Measurements from ENCODE around the gene LCN10. TPM values are rescaled to one million over a fixed set of nuclear protein-coding genes. Genes with fewer than 3 reads are reported as not detected.

Gene LCN10
- total RNA-seq, 4 donors from 2014 or later, result 3.9 to 16.5 (median 9.9) TPM

GRCh38 chr9:136754626-136755301, 12.0 kb upstream of the LCN10 start:
- WGBS, 2 donors (ENCODE audit: low coverage in 1 of 2), result no CpG with 5 or more reads among the region's 24 CpGs
- H3K27ac ChIP-seq, result no peak overlapping the region
- H3K27me3 ChIP-seq, result peaks cover 15% of the 10 kb centered on the region
- H3K4me3 ChIP-seq, result no peak overlapping the region
- ATAC-seq, result no peak
- no peaks in the 10 kb centered on the region for H3K4me1 ChIP-seq
- H3K9me3 ChIP-seq, result peaks cover 0 to 18% (median 0%) of the 10 kb centered on the region in 3 donors
- H3K36me3 ChIP-seq, result no peaks in the 10 kb centered on the region
- TF ChIP-seq POLR2A (IDR thresholded peaks at IDR 0.05), result no peak
- no peak for TF ChIP-seq EP300 (IDR thresholded peaks at IDR 0.05)
- TF ChIP-seq CTCF (IDR thresholded peaks at IDR 0.05), result no peak
- no peak for TF ChIP-seq POLR2AphosphoS5 (IDR thresholded peaks at IDR 0.05)

- TF ChIP-seq EP300 (IDR thresholded peaks at IDR 0.05), result no peak
- no peak for TF ChIP-seq CTCF (IDR thresholded peaks at IDR 0.05)
- TF ChIP-seq POLR2AphosphoS5 (IDR thresholded peaks at IDR 0.05), result no peak
- no peak for TF ChIP-seq POLR2A (IDR thresholded peaks at IDR 0.05)
- Histone ChIP-seq H3K36me3 (no peaks in the 10 kb centered on the region), H3K9me3 (peaks cover 0 to 18% (median 0%) of the 10 kb centered on the region in 3 donors), H3K4me1 (no peaks in the 10 kb centered on the region), H3K4me3 (no peak overlapping the region), H3K27me3 (peaks cover 9% of the 10 kb centered on the region), H3K27ac (no peak overlapping the region)
- no CpG with 5 or more reads among the region's 17 CpGs for WGBS, 2 donors (ENCODE audit: low coverage in 1 of 2)
- ATAC-seq, result no peak
These were observed 11.4 kb upstream of the LCN10 start for GRCh38 chr9:136754059-136754572.

GRCh38 chr9:136753371-136754058, 10.8 kb upstream of the LCN10 start:
- Histone ChIP-seq H3K4me1 (no peaks in the 10 kb centered on the region), H3K36me3 (no peaks in the 10 kb centered on the region), H3K9me3 (peaks cover 0 to 18% (median 0%) of the 10 kb centered on the region in 3 donors), H3K4me3 (no peak overlapping the region), H3K27me3 (peaks cover 6% of the 10 kb centered on the region), H3K27ac (no peak overlapping the region)
- 92% methylated on average over 6 of the region's 31 CpGs; no CpG with 5 or more reads in 1 of the 2 donors for WGBS, 2 donors (ENCODE audit: low coverage in 1 of 2)
- no peak for TF ChIP-seq CTCF (IDR thresholded peaks at IDR 0.05)
- no peak for TF ChIP-seq POLR2A (IDR thresholded peaks at IDR 0.05)
- ATAC-seq, result no peak

- no peak overlapping the region for H3K27ac ChIP-seq
- no peak overlapping the region for H3K4me3 ChIP-seq
- H3K36me3 ChIP-seq, result no peaks in the 10 kb centered on the region
- H3K9me3 ChIP-seq, result peaks cover 0 to 18% (median 0%) of the 10 kb centered on the region in 3 donors
- TF ChIP-seq POLR2A (IDR thresholded peaks at IDR 0.05) (no peak), EP300 (IDR thresholded peaks at IDR 0.05) (no peak), CTCF (IDR thresholded peaks at IDR 0.05) (no peak), POLR2AphosphoS5 (IDR thresholded peaks at IDR 0.05) (no peak)
- H3K27me3 ChIP-seq, result peaks cover 10% of the 10 kb centered on the region
- H3K4me1 ChIP-seq, result no peaks in the 10 kb centered on the region
- no peak for ATAC-seq
These were observed 9.1 kb upstream of the LCN10 start for GRCh38 chr9:136751814-136752213.

GRCh38 chr9:136751244-136751643, 8.5 kb upstream of the LCN10 start:
- H3K27ac ChIP-seq, result no peak overlapping the region
- H3K4me3 ChIP-seq, result no peak overlapping the region
- H3K36me3 ChIP-seq, result no peaks in the 10 kb centered on the region
- H3K27me3 ChIP-seq, result peaks cover 7% of the 10 kb centered on the region
- TF ChIP-seq POLR2AphosphoS5 (IDR thresholded peaks at IDR 0.05) (no peak), EP300 (IDR thresholded peaks at IDR 0.05) (no peak), CTCF (IDR thresholded peaks at IDR 0.05) (no peak), POLR2A (IDR thresholded peaks at IDR 0.05) (no peak)
- H3K4me1 ChIP-seq, result no peaks in the 10 kb centered on the region
- peaks cover 0 to 17% (median 0%) of the 10 kb centered on the region in 3 donors for H3K9me3 ChIP-seq
- WGBS, 2 donors (ENCODE audit: low coverage in 1 of 2), result 80 to 85% methylated on average over 1 of the region's 1 CpG
- ATAC-seq, result no peak
